ENCODE measurements around the gene RBMS1.

DNA sequence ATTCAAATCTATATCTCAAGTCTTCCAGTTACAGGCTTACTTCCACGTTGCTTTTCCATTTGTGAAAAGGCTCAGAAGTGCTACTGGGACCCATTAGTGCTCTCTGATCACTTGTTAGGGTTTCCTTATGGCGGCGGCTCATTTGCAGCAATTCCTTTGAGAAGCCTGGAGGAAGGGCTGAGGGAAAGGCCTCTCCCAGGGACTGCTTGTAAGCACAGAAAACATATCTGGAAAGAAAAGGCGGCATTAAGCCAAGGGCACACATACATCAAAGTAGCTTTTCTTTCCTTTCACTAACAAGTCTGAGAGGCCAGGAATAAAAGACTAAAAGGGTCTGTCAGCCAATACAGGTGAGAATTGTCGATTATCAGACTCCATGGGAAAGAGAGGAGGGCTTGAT lies 254.2 kb downstream of the RBMS1 start:
- no peak for TF ChIP-seq YY1 (IDR thresholded peaks at IDR 0.05)
- no peak for TF ChIP-seq EGR1 (IDR thresholded peaks at IDR 0.05; ENCODE audit: low read depth in 2 of 2)
- TF ChIP-seq, protein P1, sequence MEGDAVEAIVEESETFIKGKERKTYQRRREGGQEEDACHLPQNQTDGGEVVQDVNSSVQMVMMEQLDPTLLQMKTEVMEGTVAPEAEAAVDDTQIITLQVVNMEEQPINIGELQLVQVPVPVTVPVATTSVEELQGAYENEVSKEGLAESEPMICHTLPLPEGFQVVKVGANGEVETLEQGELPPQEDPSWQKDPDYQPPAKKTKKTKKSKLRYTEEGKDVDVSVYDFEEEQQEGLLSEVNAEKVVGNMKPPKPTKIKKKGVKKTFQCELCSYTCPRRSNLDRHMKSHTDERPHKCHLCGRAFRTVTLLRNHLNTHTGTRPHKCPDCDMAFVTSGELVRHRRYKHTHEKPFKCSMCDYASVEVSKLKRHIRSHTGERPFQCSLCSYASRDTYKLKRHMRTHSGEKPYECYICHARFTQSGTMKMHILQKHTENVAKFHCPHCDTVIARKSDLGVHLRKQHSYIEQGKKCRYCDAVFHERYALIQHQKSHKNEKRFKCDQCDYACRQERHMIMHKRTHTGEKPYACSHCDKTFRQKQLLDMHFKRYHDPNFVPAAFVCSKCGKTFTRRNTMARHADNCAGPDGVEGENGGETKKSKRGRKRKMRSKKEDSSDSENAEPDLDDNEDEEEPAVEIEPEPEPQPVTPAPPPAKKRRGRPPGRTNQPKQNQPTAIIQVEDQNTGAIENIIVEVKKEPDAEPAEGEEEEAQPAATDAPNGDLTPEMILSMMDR (IDR thresholded peaks at IDR 0.05; ENCODE audit: low read depth, low read length, missing input control): no peak
- TF ChIP-seq, protein P2, sequence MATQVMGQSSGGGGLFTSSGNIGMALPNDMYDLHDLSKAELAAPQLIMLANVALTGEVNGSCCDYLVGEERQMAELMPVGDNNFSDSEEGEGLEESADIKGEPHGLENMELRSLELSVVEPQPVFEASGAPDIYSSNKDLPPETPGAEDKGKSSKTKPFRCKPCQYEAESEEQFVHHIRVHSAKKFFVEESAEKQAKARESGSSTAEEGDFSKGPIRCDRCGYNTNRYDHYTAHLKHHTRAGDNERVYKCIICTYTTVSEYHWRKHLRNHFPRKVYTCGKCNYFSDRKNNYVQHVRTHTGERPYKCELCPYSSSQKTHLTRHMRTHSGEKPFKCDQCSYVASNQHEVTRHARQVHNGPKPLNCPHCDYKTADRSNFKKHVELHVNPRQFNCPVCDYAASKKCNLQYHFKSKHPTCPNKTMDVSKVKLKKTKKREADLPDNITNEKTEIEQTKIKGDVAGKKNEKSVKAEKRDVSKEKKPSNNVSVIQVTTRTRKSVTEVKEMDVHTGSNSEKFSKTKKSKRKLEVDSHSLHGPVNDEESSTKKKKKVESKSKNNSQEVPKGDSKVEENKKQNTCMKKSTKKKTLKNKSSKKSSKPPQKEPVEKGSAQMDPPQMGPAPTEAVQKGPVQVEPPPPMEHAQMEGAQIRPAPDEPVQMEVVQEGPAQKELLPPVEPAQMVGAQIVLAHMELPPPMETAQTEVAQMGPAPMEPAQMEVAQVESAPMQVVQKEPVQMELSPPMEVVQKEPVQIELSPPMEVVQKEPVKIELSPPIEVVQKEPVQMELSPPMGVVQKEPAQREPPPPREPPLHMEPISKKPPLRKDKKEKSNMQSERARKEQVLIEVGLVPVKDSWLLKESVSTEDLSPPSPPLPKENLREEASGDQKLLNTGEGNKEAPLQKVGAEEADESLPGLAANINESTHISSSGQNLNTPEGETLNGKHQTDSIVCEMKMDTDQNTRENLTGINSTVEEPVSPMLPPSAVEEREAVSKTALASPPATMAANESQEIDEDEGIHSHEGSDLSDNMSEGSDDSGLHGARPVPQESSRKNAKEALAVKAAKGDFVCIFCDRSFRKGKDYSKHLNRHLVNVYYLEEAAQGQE (IDR thresholded peaks at IDR 0.05): no peak
- no peak for TF ChIP-seq GABPA (IDR thresholded peaks at IDR 0.05 in 1 of 2, conservative IDR thresholded peaks at IDR 0.05 in 1 of 2)
- no peak for TF ChIP-seq RAD21 (IDR thresholded peaks at IDR 0.05)
